ENCODE data around the gene ACOX3.
"Not testable (repeated sequence)": the region's sequence is repeated elsewhere in the genome, so short reads cannot be mapped to it uniquely, and the experiment has no call there.

ACOX3 gene

DNA sequence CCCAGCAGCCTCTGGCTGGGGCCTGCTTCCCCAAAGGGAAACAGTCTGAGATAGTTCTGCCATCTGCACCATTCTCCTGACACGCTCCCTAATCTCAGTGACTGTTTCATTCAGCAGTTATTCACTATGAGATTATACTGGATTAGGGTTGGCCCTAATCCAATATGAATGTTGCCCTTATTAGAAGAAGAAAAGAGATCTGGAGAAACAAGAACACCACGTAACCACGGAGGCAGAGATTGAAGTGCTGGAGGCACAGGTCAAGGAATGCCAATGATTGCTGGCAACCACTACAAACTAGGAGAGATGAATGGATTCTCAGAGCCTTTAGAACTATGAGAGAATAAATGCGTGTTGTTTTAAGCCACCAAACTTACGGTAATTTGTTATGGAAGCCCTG lies 7.4 kb downstream of the ACOX3 start:
- DNase-seq (ENCODE audit: low spot score), result no peak

DNA sequence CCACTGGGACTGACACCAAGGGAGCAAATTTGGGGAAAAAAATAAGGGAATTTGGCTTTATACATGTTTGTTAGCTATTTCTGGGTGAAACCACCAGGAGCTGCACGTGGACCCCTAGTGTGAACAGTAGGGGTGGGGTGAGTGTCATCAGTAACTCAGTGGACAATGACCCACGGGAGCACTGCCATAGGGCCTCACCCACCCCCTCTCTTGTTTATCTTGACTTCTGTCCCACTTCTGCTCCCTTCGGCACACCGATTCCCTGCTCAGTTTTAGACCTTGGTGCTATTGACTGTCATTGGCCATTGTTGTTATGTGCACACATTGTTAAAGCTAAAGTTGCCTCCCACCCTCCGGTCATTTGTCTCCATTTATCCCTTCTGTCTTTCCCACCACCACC lies 9.0 kb downstream of the ACOX3 start:
- no peak for DNase-seq (ENCODE audit: low spot score)

DNA sequence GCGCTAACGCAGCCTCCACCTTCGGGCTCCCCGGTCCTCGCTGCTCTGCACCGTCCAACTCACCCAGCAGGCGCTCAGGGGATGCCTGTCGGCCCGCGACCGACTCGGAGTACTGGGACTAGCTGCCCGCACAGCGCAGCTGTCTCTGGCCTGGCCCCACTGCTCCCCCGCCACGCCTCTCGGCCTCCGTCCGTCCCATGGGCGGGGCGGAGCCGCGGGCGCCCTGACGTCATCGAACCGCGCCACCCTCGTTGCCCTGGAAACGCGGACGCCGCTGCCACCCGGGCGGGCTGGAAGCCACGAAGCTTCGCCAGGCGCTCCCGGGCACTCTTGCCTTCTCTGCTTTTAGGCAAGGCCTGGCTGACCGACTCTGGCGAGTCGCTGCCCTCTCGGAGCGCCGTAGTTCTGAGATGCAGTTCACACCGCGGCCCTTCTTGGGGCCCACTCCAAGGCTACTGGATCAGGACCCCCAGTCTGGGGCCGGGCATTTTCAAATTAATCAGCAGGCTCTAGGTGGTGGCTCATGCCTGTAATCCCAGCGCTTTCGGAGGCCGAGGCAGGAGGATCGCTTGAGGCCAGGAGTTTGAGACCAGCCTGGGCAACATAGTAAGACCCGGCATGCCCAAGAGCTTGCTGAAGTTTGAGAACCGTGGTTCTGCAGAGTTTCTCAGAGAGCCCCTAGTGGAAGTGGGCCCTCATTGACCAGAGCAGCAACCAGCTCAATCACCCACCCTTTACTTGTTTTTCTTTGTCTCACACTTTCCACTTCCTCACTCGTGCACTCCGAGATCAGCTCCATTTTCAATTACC lies 12.0 kb downstream of the ACOX3 start:
- DNase-seq (ENCODE audit: low spot score), result peak; percentile 92

DNA sequence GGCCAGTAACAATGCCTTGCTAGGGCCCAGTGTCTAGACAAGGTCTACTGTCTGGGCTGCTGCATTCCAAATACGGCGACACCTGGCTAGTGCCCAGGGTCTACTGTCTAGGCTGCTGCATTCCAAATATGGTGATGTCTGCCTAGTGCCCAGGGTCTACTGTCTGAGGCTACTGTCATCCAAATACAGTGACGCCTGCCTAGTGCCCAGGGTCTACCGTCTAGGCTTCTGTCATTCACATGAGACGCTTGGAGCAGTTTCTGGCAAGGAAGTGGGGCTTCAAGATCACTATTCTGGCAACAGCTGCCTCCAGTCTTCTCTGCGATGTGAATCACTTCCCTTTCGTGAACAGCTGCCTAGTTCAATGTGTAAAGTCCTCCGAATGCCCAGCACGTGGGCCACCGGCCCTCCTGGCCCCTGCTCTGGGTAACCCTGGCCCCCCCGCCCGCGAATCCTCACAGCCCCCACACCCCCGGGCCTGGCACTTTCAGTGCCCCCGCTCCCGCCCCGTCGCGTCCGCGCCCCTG lies 12.7 kb downstream of the ACOX3 start:
- DNase-seq (ENCODE audit: low spot score), result no peak

DNA sequence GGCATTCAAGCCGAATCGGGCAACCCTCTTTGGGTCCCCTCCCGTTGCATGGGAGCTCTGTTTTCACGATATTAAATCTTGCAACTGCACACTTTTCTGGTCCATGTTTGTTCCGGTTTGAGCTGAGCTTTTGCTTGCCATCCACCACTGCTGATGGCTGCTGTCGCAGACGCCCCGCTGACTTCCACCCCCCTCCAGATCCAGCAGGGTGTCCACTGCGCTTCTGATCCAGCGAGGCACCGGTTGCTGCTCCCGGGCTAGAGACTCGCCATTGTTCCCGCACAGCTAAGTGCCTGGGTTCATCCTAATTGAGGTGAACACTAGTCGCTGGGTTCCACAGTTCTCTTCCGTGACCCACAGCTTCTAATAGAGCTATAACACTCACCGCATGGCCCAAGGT lies 13.3 kb downstream of the ACOX3 start:
- DNase-seq (ENCODE audit: low spot score), result no peak

DNA sequence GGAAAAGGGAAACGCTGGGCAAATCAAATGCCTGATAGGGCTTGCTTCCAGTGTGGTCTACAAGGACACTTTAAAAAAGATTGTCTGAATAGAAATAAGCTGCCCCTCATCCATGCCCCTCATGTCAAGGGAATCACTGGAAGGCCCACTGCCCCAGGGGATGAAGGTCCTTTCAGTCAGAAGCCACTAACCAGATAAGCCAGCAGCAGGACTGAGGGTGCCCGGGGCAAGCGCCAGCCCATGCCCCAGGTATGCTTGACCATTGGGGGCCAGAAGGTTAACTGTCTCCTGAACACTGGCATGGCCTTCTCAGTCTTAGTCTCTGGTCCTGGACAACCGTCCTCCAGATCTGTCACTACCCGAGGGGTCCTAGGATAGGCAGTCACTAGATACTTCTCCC lies 17.7 kb downstream of the ACOX3 start:
- DNase-seq (ENCODE audit: low spot score), result no peak

DNA sequence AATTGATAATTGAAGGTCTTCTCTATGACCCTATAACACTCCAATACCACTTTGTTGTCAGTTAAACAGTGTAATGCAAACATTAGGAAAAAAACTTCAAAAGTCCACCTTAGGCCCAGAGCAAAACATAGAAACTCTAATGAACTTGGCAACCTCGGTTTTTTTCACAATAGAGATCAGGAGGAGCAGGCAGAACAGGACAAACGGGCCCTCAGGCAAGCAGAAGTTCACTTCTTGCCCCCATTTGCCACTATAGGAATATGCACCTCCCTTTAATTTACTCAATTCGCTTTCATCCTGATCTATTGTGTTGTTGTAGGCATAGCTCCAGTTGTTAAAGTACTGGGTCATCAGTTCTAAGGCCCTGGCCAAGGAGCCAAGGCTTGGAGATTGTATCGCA lies 18.2 kb downstream of the ACOX3 start:
- DNase-seq (ENCODE audit: low spot score), result no peak

DNA sequence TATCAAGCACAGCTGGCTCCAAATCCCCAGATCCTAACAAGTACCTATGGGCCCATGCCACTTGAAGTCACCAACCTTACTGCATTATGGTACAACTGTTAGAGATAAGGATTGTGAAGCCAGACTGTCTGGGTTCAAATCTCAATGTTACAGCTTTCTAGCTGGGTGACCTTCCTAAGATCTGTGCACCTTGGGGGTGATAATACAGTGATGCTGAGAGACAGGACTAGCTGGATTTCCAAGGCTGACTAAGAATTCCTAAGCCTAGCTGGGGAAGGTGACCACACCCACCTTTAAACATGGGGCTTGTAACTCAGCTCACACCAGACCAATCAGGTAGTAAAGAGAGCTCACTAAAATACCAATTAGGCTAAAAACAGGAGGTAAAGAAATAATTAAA lies 20.4 kb downstream of the ACOX3 start:
- not testable (repeated sequence) for DNase-seq (ENCODE audit: low spot score)

DNA sequence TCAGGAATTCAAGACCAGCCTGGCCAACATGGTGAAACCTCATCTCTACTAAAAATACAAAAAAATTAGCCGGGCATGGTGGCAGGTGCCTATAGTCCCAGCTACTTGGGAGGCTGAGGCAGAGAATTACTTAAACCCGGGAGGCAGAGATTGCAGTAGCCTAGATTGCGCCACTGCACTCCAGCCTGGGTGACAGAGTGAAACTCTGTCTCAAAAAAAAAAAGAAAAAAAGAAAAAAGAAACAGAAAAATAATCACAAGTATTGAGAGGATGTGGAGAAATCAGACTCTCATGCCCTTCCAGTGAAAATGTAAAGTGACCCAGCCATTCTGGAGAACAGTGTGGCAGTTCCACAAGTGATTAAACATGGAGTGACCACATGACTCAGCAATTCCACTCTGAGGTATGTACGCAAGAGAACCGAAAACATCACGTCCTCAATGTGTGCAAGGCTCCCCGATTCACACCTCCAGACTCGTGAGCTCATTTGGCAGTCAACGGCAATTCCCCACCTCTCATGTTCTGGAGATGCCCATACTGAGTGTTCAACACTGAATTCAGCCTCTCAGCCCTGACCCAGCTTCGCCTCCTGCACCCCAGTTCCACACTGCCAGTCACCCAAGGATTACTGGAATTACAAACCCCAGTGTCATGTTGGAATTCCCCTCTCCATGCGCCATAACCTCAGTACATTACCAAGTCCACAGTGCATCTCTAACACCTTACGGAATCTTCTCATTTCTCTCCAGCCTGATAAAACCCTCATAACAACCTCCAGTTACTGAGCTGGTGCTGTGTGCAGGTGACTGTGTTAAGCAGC lies 21.1 kb downstream of the ACOX3 start:
- DNase-seq (ENCODE audit: low spot score), result no peak

DNA sequence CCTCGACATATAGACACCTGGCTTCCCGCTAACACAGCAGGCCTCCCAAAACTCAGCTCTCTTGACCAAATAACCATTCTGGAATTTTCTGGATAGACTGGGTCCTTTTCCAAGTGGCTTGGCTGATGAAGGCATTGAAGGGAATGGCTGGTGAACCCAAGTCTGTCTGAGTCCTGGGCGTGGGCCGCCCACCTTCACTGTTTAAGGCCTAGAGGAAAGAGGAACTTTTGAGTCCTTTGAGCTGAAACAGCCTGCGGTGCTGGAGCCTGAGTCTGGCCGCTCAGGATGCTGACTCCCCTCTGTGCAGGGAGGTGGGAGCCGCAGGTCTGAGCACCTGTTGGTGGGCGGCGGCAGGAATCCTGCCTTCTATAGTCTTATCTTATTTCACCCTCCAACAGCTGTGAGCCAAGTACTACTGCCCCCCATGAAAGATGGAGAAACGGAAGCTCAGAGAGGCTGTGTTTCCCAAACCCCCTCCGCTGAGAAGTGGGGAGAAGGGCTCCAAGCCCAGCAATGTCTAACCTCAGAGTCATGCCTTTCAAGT lies 23.4 kb downstream of the ACOX3 start:
- no peak for DNase-seq (ENCODE audit: low spot score)

DNA sequence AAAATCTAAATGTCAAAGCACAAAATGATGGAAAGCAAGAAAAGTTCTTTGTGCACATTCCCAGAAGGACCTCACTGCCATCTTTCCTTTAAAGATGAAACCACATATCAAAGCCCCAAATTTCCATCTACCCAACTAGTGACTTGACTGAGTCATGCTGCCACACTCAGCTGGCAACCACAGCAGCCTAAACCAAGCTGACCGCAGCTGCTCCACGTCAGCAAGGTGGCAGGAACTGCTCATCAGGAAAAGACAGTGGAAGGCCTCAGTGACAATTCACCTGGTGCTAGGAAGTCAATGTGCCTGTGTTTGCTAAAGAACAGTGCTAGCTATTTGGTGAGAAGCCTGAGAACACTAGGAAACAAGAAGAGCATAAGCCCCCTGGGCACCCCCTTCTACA lies 26.1 kb downstream of the ACOX3 start:
- DNase-seq (ENCODE audit: low spot score), result no peak

DNA sequence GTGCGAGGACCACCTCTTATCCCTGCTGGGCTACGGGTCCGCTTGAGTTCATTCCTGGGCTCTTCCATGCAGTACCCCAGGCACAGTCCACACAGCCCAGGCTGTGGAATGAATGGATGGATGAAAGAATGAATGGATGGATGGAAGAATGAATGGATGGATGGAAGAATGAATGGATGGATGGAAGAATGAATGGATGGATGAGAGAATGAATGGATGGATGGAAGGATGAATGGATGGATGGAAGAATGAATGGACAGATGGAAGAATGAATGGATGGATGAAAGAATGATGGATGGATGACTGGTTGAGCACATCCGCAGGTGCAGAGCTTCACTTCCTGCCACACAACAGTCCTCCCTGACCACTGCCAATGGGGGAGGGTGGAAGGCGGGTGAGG lies 28.2 kb downstream of the ACOX3 start:
- no peak for DNase-seq (ENCODE audit: low spot score)

DNA sequence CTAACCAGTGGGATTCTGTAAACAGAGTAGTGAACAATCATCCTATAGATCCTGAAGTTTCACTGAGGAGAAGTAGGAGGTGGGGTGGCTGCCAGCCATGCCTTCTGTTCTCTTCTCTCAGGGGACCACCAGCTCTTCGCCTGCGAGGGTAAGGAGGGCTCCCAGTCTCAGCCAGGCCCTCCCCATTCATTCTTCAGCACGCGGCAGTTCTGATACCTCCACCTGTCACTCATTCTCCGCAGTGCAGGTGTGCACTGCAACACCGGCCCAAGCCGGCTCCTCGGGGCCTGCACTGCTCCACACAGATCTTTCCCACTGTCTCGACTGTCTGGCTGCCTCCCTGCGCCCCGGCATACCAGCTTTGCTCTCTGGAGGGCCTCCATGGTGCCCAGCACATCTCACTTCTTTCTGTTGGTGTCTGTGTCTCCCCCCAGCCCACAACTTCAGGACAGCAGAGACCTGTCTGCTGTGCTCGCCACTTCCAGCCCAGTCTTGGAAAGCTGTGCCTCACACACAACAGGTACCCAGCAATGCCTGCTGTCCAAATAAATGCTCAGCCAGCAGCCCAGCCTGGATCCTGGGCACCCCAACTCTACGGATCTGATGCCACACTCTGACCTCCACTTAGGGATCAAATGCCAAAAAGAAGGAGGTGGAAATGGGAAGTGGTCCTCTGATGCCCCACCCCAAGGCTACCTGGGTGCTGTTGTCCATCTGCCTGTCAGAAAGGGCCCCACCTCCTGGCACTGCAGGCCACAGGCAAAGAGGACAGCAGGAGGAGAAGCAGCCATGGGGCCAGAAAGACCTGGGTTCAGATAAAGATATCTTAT lies 29.0 kb downstream of the ACOX3 start:
- DNase-seq (ENCODE audit: low spot score), result no peak

DNA sequence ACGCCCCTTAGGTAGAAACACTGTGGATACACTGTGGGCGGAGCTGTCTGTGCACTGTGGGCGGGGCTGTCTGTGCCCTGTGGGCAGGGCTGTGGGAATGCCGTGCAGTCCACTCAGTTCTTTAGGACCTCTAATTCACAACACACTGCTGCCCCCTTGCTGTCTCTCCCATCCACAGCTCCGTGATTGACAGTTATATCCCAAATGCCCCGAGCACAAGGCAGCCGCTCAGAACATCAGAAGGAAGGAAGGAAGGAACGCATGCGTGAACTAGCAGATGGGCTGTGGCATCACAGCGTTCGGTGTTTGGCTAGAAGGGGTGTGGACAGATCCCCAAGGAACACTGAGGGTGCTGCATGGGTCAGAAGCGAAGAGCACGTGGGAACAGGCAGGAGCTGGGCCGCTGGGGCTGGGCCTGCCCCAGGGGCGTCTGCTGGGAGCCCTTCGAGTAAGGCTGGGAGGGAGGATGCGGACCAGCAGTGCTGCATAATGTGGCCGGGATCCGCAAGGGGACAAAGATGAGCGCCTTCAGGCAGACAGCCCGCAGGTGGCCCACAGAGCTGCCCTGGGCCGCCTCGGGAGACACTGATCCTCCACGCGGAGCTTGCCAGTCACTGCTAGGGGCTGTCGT lies 29.8 kb downstream of the ACOX3 start:
- peak; percentile 45 for DNase-seq (ENCODE audit: low spot score)

DNA sequence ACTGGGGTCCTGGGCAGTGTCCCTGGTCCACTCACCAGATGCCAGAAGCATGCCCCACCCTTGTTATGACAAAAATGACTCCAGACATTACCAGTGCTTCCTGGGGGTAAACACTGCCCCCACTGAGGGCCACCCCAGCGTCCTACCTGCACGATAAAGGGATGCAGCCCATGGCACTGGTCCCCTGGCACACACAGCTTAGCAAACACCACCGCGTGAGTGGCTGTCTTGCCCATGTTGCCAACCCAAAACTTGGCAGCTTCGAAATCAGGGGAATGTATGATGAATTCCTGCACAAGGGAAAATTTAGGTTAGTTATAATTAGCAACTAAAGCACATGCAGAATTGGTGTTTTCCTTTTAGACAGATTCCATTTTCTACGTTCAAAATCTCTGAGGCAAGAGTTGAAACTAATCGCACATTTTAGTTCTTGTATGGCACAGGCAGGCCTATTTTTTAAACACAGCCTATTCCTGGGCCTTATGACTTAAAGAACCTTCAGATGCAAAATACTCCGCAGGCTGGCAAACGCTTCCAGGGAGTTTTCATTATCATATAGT lies 30.4 kb downstream of the ACOX3 start:
- no peak for DNase-seq (ENCODE audit: low spot score)

DNA sequence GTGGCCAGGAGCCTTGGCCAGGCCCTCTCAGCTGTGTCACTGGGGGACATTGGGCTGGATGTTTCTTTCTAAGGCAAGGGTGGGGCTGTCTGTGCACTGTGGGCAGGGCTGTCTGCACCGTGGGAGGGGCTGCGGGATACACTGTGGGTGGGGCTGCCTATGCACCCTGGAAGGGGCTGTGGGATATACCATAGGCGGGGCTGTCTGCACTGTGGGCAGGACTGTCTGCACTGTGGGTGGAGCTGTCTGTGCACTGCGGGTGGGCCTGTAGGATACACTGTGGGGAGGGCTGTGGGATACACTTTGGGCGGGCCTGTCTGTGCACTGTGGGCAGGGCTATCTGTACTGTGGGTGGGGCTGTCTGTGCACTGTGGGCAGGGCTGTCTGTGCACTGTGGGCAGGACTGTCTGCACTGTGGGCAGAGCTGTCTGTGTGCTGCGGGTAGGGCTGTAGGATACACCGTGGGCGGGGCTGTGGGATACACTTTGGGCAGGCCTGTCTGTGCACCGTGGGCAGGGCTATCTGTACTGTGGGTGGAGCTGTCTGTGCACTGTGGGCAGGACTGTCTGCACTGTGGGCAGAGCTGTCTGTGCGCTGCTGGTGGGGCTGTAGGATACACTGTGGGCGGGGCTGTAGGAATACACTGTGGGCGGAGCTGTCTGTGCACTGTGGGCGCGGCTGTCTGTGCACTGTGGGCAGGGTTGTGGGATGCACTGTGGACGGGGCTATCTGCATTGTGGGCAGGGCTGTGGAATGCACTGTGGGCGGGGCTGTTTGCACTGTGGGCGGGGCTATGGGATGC lies 31.1 kb downstream of the ACOX3 start:
- DNase-seq (ENCODE audit: low spot score), result peak; percentile 67

DNA sequence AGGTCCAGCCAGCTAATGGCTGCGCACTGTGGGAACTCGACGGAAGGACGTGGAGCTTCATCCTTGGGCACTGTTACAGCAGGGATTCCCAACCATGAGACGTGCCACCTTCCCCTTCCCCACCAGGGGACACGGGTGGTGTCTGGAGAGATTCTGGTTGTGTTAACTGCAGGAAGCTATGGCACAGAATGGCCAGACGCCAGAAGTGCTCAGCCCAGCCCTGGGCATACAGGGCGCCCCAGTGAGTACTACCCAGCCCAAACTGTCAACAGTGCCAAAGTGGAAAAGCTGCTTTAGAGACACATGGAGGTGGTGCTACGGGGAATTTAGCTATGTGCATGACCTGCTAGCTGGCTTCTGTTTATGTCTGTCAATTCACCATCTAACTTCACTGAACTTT lies 32.8 kb downstream of the ACOX3 start:
- DNase-seq (ENCODE audit: low spot score), result no peak

DNA sequence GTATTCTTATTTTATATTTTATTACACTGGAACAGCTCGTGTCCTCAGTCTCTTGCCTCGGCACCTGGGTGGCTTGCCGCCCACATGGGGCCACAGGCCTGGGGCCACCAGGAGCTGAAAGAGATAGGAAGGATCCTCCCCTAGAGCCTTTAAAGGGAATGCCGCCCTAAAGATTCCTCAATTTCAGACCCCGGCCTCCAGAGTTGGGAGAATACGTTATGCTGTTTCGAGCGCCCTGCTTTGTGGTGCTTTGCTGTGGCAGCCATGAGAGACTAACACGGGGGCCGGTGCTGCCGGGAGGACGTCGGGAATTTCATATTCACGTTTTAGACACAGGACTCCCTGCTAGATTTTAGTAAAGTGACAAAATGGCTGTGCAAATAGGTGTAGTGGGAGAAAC lies 33.2 kb downstream of the ACOX3 start:
- no peak for DNase-seq (ENCODE audit: low spot score)

DNA sequence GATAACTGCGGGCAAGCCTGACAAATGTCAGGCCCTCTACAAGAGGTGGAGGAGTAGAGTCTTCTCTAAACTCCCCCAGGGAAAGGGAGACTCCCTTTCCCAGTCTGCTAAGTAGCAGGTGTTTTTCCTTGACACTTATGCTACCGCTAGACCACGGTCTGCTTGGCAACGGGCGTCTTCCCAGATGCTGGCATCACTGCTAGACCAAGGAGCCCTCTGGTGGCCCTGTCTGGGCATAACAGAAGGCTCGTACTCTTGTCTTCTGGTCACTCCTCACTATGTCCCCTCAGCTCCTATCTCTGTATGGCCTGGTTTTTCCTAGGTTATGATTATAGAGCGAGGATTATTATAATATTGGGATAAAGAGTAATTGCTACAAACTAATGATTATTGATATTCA lies 33.6 kb downstream of the ACOX3 start:
- not testable (repeated sequence) for DNase-seq (ENCODE audit: low spot score)

DNA sequence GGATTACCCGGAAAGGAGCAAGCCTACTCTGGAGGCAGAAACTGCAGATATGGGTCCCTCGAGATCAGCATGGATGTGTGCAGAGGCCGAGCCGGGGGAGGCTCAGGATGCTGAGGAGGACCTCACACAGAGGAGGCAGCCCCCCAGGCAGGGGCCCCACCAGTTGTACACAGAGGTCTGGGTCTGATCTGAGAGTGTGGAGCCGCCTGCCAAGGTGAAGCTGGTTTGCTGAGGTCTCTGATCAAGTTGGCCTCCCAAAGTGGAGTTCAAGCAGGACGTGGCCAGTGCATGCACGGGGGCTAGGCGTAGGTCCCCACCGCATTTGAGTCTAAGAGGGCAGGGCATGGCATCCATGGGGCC lies 35.0 kb downstream of the ACOX3 start:
- no peak for DNase-seq (ENCODE audit: low spot score)

Measured in hematopoietic multipotent progenitor cell treated with erythropoietin and hydrocortisone succinate and interleukin-3 and kit ligand, for 15 days (in vitro differentiated cells).